T-cell (primary cell): ENCODE measurements around the gene TBC1D22A. TPM values are rescaled to one million over a fixed set of nuclear protein-coding genes. Genes with fewer than 3 reads are reported as not detected.

Experiments used
- ATAC-seq, 4 experiments: fragments of 200-7000 bp in 3 of 4; fragments of 150-1000 bp in 1 of 4; cut with Tn5 transposase; replicated peaks in 1 of 4; 1 replicate in 3 of 4; 2 replicates in 1 of 4; pipeline ENCODE4 v1.10.0; 2021; ENCODE audit warnings: moderate library complexity in 3 of 4, mild to moderate bottlenecking in 2 of 4, moderate number of reproducible peaks in 1 of 4
- CTCF ChIA-PET, 2 donors: fragments of 300-600 bp; sonication (Branson Sonifier 250); formaldehyde crosslinking; loops; one replicate each; lab custom pipeline; 2022; ENCODE audit warnings: antibody characterized with exemption in 2 of 2; lab: Charles Lee
- POLR2A ChIA-PET, 2 donors: fragments of 300-600 bp; sonication (Branson Sonifier 250); formaldehyde crosslinking; loops; one replicate each; lab custom pipeline; 2022; ENCODE audit warnings: antibody characterized with exemption in 2 of 2; lab: Charles Lee
- DNase-seq, 35 experiments: peaks; one replicate each; pipeline versions ENCODE4 v3.0.0 to v3.0.0-alpha.2; 2013 to 2023
- H3K27ac ChIP-seq: one replicate; pipeline ENCODE4 v1.5.1; 2013; ENCODE audit warnings: low read length
- H3K27me3 ChIP-seq, 2 experiments: replicated peaks in 1 of 2; 1 replicate in 1 of 2; 2 replicates in 1 of 2; pipeline versions ENCODE4 v1.6.1 to v1.7.0; 2013; ENCODE audit warnings: low read length in 1 of 2, mixed read lengths in 1 of 2; ENCODE audit not compliant: control insufficient read depth in 2 of 2, insufficient read depth in 2 of 2; ENCODE audit errors: extremely low read depth in 1 of 2
- H3K36me3 ChIP-seq, 2 donors: 1 replicate in 1 of 2; 2 replicates in 1 of 2; pipeline versions ENCODE4 v1.6.1 to v1.7.0; 2013; ENCODE audit warnings: low read length in 1 of 2; ENCODE audit not compliant: control insufficient read depth in 2 of 2, insufficient read depth in 1 of 2; ENCODE audit errors: extremely low read depth in 1 of 2
- H3K4me1 ChIP-seq, 2 experiments: 1 replicate in 1 of 2; 2 replicates in 1 of 2; pipeline versions ENCODE4 v1.6.1 to v1.7.0; 2013; ENCODE audit warnings: low read length in 2 of 2, mixed read lengths in 1 of 2; ENCODE audit not compliant: insufficient read depth in 2 of 2, control insufficient read depth in 1 of 2; ENCODE audit errors: extremely low read depth in 1 of 2
- H3K4me3 ChIP-seq, 2 donors: 1 replicate in 1 of 2; 2 replicates in 1 of 2; pipeline versions ENCODE4 v1.5.1 to v1.7.0; 2013; ENCODE audit warnings: mild to moderate bottlenecking in 2 of 2, low read length in 1 of 2, moderate library complexity in 1 of 2; ENCODE audit not compliant: control insufficient read depth in 1 of 2; ENCODE audit errors: extremely low read depth in 1 of 2
- H3K9me3 ChIP-seq: 2 replicates; pipeline ENCODE4 v1.7.0; 2013
- H3K27ac Mint-ChIP-seq, 2 donors: one replicate each; pipeline ENCODE4 v1.8.0; 2020 to 2021; ENCODE audit warnings: mild to moderate bottlenecking in 2 of 2, mixed read lengths in 2 of 2
- H3K27me3 Mint-ChIP-seq, 2 donors: one replicate each; pipeline ENCODE4 v1.8.0; 2021 to 2022; ENCODE audit warnings: mixed read lengths in 2 of 2
- H3K36me3 Mint-ChIP-seq: one replicate; pipeline ENCODE4 v1.8.0; 2021; ENCODE audit warnings: mixed read lengths
- H3K4me1 Mint-ChIP-seq, 3 donors: one replicate each; pipeline ENCODE4 v1.8.0; 2020 to 2022; ENCODE audit warnings: mixed read lengths in 3 of 3, mild to moderate bottlenecking in 1 of 3
- H3K4me3 Mint-ChIP-seq, 3 donors: one replicate each; pipeline ENCODE4 v1.8.0; 2020 to 2022; ENCODE audit warnings: mild to moderate bottlenecking in 3 of 3, mixed read lengths in 3 of 3, moderate library complexity in 3 of 3
- H3K9me3 Mint-ChIP-seq, 3 donors: one replicate each; pipeline ENCODE4 v1.8.0; 2020 to 2022; ENCODE audit warnings: mixed read lengths in 3 of 3
- WGBS: methylation state at CpG from one replicate; pipeline ENCODE4 v1.1.5; 2013; ENCODE audit warnings: missing lambda C conversion rate; ENCODE audit not compliant: insufficient coverage; 5-methylcytosine and 5-hydroxymethylcytosine counted together
- total RNA-seq, 35 experiments: library from RNA in 6 of 35; stranded (reverse) in 6 of 35; fragments of 120-200 nt in 1 of 35; gene quantifications; one replicate each; pipeline versions ENCODE4 v1.2.1 to v1.2.4 and lab custom pipeline; 2013 to 2026

TBC1D22A gene
- total RNA-seq, 5 donors from 2014 or later (not counting 1 experiment from before 2014, with no cell fraction given), result 38.3 to 67.8 (median 57.7) TPM

DNA sequence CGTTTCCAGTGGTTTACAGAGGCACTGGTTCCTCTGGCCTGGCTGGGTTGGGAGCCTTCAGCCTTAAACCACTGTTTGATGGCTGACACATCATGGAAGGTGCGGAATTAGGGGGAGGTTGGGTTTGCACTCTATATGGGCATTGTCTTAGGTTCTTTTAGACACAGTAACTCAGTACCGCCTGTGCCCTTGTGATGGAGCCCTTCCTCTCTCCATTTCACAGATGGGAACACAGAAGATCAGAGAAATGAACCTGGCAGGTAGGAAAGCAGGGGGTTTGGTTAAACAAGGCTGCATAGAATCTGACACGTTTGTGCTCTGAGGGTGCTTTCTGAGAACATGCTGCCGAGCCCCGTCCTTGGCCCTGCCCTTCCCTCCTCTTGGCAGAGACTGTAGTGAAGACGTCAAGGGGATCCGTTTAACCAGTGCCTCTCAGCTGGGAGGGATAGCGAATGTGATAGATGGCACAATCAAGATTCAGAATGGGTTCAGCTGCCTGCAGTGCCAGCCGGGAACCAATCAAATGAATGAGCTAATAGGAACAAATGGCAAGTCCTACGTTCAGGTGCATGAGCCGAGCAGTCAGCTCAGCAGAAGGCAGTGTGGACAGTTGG is 228.6 kb downstream of the TBC1D22A start:
- no peaks in the 10 kb centered on the region for H3K4me1 ChIP-seq
- 86% methylated on average over 10 of the region's 12 CpGs for WGBS
- peaks cover 0 to 4% (median 2%) of the 10 kb centered on the region in 3 donors for H3K4me1 Mint-ChIP-seq
- ChIA-PET POLR2A (no interaction called here), CTCF (no interaction called here)
- DNase-seq (no peak), ATAC-seq (no peak)
- H3K4me3 ChIP-seq, result no peak overlapping the region
- no peaks in the 10 kb centered on the region for H3K27me3 Mint-ChIP-seq
- peaks cover 18 to 34% of the 10 kb centered on the region in 2 donors for H3K36me3 ChIP-seq
- no peaks in the 10 kb centered on the region for H3K27me3 ChIP-seq
- peaks cover 34% of the 10 kb centered on the region for H3K36me3 Mint-ChIP-seq
- no peak overlapping the region for H3K4me3 Mint-ChIP-seq
- H3K9me3 ChIP-seq, result no peaks in the 10 kb centered on the region
- no peak overlapping the region for H3K27ac Mint-ChIP-seq
- H3K27ac ChIP-seq, result no peak overlapping the region
- H3K9me3 Mint-ChIP-seq, result no peaks in the 10 kb centered on the region

DNA sequence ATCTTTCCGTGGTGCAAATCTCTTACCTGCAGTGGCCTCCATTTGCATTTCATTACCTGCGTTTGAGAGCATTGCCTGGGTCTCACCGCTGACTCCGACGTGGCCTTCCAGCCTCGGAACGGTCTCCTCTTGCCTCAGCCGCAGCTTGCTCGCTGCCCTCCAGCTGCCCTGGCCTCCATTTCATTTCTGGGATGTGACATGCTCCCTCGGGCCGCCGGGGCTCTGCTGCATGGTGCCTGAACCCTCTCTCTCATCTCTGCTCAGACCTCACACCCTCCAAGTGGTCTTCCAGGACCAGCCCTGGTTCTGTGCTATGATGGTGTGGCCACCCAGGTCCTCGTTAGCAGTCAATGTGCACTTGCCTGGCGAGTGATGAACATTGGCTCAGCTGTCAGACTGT is 229.2 kb downstream of the TBC1D22A start:
- Histone ChIP-seq H3K4me3 (no peak overlapping the region), H3K27ac (no peak overlapping the region), H3K9me3 (no peaks in the 10 kb centered on the region), H3K27me3 (no peaks in the 10 kb centered on the region), H3K4me1 (no peaks in the 10 kb centered on the region), H3K36me3 (peaks cover 18 to 34% of the 10 kb centered on the region in 2 donors)
- ATAC-seq (no peak), DNase-seq (no peak)
- 88% methylated on average over 14 of the region's 14 CpGs for WGBS
- peaks cover 38% of the 10 kb centered on the region for H3K36me3 Mint-ChIP-seq
- no peak overlapping the region for H3K4me3 Mint-ChIP-seq
- no peaks in the 10 kb centered on the region for H3K27me3 Mint-ChIP-seq
- POLR2A ChIA-PET, result no interaction called here
- H3K4me1 Mint-ChIP-seq, result peaks cover 0 to 4% (median 2%) of the 10 kb centered on the region in 3 donors
- CTCF ChIA-PET, result no interaction called here
- H3K9me3 Mint-ChIP-seq, result no peaks in the 10 kb centered on the region
- H3K27ac Mint-ChIP-seq, result no peak overlapping the region

DNA sequence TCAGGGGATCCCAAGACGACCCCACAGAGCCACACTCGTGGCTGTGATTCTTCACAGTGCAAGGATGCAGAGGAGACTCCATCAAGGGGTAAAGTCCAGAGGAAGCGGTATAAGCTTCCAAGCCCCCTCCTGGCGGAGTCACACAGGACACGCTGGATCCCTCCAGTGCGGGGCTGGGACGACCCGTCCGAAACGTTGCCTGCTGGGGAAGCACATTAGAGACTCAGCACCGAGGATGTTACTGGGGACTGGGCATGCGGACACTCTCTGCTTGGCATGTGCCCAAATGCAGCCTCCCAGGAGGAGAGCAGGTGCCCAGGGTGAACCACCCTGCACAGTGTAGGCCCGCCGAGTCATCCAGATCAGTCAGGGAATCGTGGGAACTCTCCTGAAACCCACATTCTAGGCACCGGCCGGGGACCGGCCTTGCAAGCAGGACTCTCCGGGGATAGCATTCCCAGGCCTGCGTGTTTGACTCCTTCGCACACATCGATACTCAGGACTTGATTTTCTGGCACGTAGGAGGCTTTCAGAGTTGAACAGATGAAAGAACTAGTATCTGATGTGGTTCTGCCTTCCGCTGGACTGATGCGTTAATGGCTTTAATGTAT is 229.8 kb downstream of the TBC1D22A start:
- Mint-ChIP-seq H3K4me1 (peaks cover 0 to 2% (median 2%) of the 10 kb centered on the region in 3 donors), H3K9me3 (no peaks in the 10 kb centered on the region), H3K27me3 (no peaks in the 10 kb centered on the region), H3K4me3 (no peak overlapping the region), H3K36me3 (peaks cover 38% of the 10 kb centered on the region), H3K27ac (no peak overlapping the region)
- H3K36me3 ChIP-seq, result peaks cover 18 to 34% of the 10 kb centered on the region in 2 donors
- no peak overlapping the region for H3K27ac ChIP-seq
- peak in 1 of 4 experiments; percentile 17 for ATAC-seq
- no peaks in the 10 kb centered on the region for H3K27me3 ChIP-seq
- DNase-seq, result no peak
- ChIA-PET CTCF (no interaction called here), POLR2A (no interaction called here)
- 88% methylated on average over 25 of the region's 25 CpGs for WGBS
- no peak overlapping the region for H3K4me3 ChIP-seq
- no peaks in the 10 kb centered on the region for H3K4me1 ChIP-seq
- no peaks in the 10 kb centered on the region for H3K9me3 ChIP-seq

DNA sequence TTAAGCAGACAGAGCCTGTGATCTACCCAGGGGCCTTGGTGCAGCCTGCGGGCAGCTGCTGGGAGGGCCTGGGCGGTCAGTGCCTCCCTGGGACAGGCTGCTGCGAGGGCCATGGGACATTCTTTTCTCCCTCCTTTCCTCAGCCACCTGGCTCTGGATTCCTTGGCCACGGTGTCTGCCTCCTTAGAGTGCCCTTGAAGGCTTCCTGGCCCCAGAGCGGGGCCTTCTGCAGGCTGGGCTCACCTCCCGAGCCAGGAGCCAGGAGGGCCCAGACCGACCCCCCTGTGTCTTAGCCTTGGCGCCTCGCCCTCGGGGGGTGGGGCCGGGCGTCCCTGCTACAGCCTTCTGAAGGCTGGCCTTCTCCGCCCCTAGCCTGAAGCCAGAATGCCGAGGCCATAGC is 231.2 kb downstream of the TBC1D22A start:
- H3K27me3 ChIP-seq, result no peaks in the 10 kb centered on the region
- H3K4me1 Mint-ChIP-seq, result no peaks in the 10 kb centered on the region
- no peak overlapping the region for H3K27ac Mint-ChIP-seq
- DNase-seq (no peak), ATAC-seq (no peak)
- no peaks in the 10 kb centered on the region for H3K9me3 Mint-ChIP-seq
- no peaks in the 10 kb centered on the region for H3K27me3 Mint-ChIP-seq
- no peaks in the 10 kb centered on the region for H3K9me3 ChIP-seq
- no peaks in the 10 kb centered on the region for H3K4me1 ChIP-seq
- 97% methylated on average over 13 of the region's 14 CpGs for WGBS
- H3K36me3 Mint-ChIP-seq, result peaks cover 46% of the 10 kb centered on the region
- H3K4me3 Mint-ChIP-seq, result no peak overlapping the region
- ChIA-PET POLR2A (no interaction called here), CTCF (no interaction called here)
- no peak overlapping the region for H3K27ac ChIP-seq
- peaks cover 28 to 45% of the 10 kb centered on the region in 2 donors for H3K36me3 ChIP-seq
- H3K4me3 ChIP-seq, result no peak overlapping the region

DNA sequence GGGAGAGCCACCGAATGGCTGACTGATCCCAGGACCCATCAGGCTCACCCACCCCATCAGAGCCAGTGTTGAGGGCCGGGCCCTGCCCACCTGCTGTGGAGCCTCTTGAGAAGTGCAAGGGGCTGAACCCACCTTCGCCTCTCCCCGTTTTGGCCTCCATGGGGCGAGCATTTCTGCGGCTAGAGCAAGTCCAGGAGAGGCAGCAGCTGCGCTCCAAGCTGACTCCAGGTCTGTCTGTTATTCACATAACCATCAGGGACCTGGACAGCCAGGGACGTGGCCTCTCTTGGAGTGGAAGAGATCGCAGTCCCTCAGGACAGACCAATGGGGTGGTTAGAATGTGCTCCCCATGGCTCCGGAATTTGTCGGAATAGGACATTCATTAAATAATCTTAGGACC is 231.8 kb downstream of the TBC1D22A start:
- Mint-ChIP-seq H3K36me3 (peaks cover 49% of the 10 kb centered on the region), H3K4me1 (peaks cover 0 to 4% (median under 1%) of the 10 kb centered on the region in 3 donors), H3K27me3 (no peaks in the 10 kb centered on the region), H3K27ac (no peak overlapping the region), H3K9me3 (no peaks in the 10 kb centered on the region), H3K4me3 (no peak overlapping the region)
- WGBS, result 92% methylated on average over 5 of the region's 11 CpGs
- no peak overlapping the region for H3K27ac ChIP-seq
- DNase-seq (no peak), ATAC-seq (no peak)
- no peaks in the 10 kb centered on the region for H3K27me3 ChIP-seq
- CTCF ChIA-PET, result no interaction called here
- H3K4me3 ChIP-seq, result no peak overlapping the region
- H3K4me1 ChIP-seq, result no peaks in the 10 kb centered on the region
- POLR2A ChIA-PET, result no interaction called here
- no peaks in the 10 kb centered on the region for H3K9me3 ChIP-seq
- peaks cover 29 to 49% of the 10 kb centered on the region in 2 donors for H3K36me3 ChIP-seq

DNA sequence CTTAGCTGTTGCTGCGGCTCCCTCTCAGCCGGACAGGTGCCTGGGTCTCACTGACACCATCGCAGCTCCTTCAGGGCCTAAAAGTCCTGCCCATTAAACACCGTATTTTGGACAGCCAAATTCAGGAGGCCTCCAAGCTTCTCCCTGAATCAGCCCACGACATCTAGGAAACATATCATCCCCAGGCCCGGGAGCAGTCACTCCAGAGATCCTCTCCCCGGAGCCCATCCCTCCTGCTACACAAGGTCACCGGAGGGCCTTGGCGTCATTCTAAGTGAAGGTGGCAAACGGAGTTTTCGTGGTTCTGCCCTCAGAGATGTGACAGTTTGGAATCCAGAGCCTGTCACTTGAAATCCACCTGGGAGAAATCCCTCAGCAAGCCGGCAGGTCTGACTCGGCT is 232.5 kb downstream of the TBC1D22A start:
- peaks cover 0 to 8% (median 4%) of the 10 kb centered on the region in 3 donors for H3K4me1 Mint-ChIP-seq
- CTCF ChIA-PET, result no interaction called here
- no peak overlapping the region for H3K4me3 Mint-ChIP-seq
- H3K27ac ChIP-seq, result no peak overlapping the region
- ATAC-seq (no peak), DNase-seq (no peak)
- H3K9me3 ChIP-seq, result no peaks in the 10 kb centered on the region
- H3K4me1 ChIP-seq, result no peaks in the 10 kb centered on the region
- no peak overlapping the region for H3K4me3 ChIP-seq
- 96% methylated on average over 12 of the region's 13 CpGs for WGBS
- H3K36me3 ChIP-seq, result peaks cover 29 to 49% of the 10 kb centered on the region in 2 donors
- H3K9me3 Mint-ChIP-seq, result no peaks in the 10 kb centered on the region
- no peak overlapping the region for H3K27ac Mint-ChIP-seq
- no peaks in the 10 kb centered on the region for H3K27me3 ChIP-seq
- POLR2A ChIA-PET, result no interaction called here
- no peaks in the 10 kb centered on the region for H3K27me3 Mint-ChIP-seq
- H3K36me3 Mint-ChIP-seq, result peaks cover 48% of the 10 kb centered on the region
